ENCODE data around the gene CEP97.
A peak's percentile ranks its signal among the peaks of the same experiment; 100 is the strongest.

Gene CEP97

GRCh38 chr3:101813817-101814440 is 89.5 kb downstream of the CEP97 start:
- peak; percentile 25 for DNase-seq (ENCODE audit: low spot score)

GRCh38 chr3:101814835-101815234 is 90.4 kb downstream of the CEP97 start:
- DNase-seq (ENCODE audit: low spot score), result no peak

- DNase-seq (ENCODE audit: low spot score), result no peak
Measured at GRCh38 chr3:101816215-101817149, 92.1 kb downstream of the CEP97 start.

GRCh38 chr3:101817992-101818391 is 93.6 kb downstream of the CEP97 start:
- DNase-seq (ENCODE audit: low spot score), result no peak

- no peak for DNase-seq (ENCODE audit: low spot score)
Measured at GRCh38 chr3:101819649-101820206, 95.3 kb downstream of the CEP97 start.
